Adipose tissue (tissue), 3 donors: Measurements from ENCODE around the gene ZFYVE19. TPM values are rescaled to one million over a fixed set of nuclear protein-coding genes. Genes with fewer than 3 reads are reported as not detected.

Experiments
- H3K27ac ChIP-seq: one replicate; pipeline ENCODE4 v1.5.1; 2013; ENCODE audit warnings: low read depth, low read length
- WGBS, 3 donors: extraction: QIAGEN DNeasy Blood & Tissue Kit; methylation state at CpG; one replicate each; pipeline ENCODE4 v1.1.7; 2013; 5-methylcytosine and 5-hydroxymethylcytosine counted together
- polyA plus RNA-seq, 3 donors: library from polyadenylated mRNA; stranded (reverse); fragments of 200-250 nt; gene quantifications; one replicate each; pipeline ENCODE4 v1.2.3, GENCODE V29; 2013
- donor health status: healthy with polysubstance abuse.
- donor health status: Bipolar disorder and iron deficiency.
- donor health status: healthy.

The ZFYVE19 gene
- polyA plus RNA-seq, 3 donors, result 12.0 to 14.2 (median 13.3) TPM

- no peak overlapping the region for H3K27ac ChIP-seq
- WGBS, 3 donors, result 0 to 4% (median 3%) methylated on average over 2 of the region's 2 CpGs
Measured at GRCh38 chr15:40806672-40807027, 239 bp upstream of the ZFYVE19 start.

- no peak overlapping the region for H3K27ac ChIP-seq
- WGBS, 3 donors, result 11 to 49% (median 28%) methylated on average over 19 of the region's 19 CpGs
Measured at GRCh38 chr15:40807888-40808461, 1.1 kb downstream of the ZFYVE19 start.

- no peak overlapping the region for H3K27ac ChIP-seq
- 75 to 79% (median 78%) methylated on average over 8 of the region's 8 CpGs for WGBS, 3 donors
Measured at GRCh38 chr15:40808861-40809450, 2.1 kb downstream of the ZFYVE19 start.

- WGBS, 3 donors, result 91 to 93% (median 93%) methylated on average over 12 of the region's 12 CpGs
- no peak overlapping the region for H3K27ac ChIP-seq
Measured at GRCh38 chr15:40812721-40813425, 6.0 kb downstream of the ZFYVE19 start.

- no peak overlapping the region for H3K27ac ChIP-seq
- WGBS, 3 donors, result 64 to 93% (median 90%) methylated on average over 4 of the region's 4 CpGs
Measured at GRCh38 chr15:40815042-40815698, 8.3 kb downstream of the ZFYVE19 start.

- 58 to 79% (median 77%) methylated on average over 7 of the region's 7 CpGs for WGBS, 3 donors
Measured at GRCh38 chr15:40819048-40819447, 12.2 kb downstream of the ZFYVE19 start.

GRCh38 chr15:40821195-40821594 lies 14.3 kb downstream of the ZFYVE19 start:
- H3K27ac ChIP-seq, result no peak overlapping the region
- WGBS, 3 donors, result 88 to 92% (median 91%) methylated on average over 2 of the region's 2 CpGs

More at GRCh38 chr15:40819048-40819447, 12.2 kb downstream of the ZFYVE19 start:
- no peak overlapping the region for H3K27ac ChIP-seq

GRCh38 chr15:40823572-40824343 lies 16.9 kb downstream of the ZFYVE19 start:
- no peak overlapping the region for H3K27ac ChIP-seq
- 86 to 92% (median 88%) methylated on average over 1 of the region's 1 CpG for WGBS, 3 donors

- 62 to 69% (median 65%) methylated on average over 5 of the region's 5 CpGs for WGBS, 3 donors
- H3K27ac ChIP-seq, result no peak overlapping the region
Measured at GRCh38 chr15:40825661-40826422, 19.0 kb downstream of the ZFYVE19 start.

GRCh38 chr15:40826423-40827075 lies 19.7 kb downstream of the ZFYVE19 start:
- WGBS, 3 donors, result 84 to 89% (median 89%) methylated on average over 4 of the region's 4 CpGs
- no peak overlapping the region for H3K27ac ChIP-seq

GRCh38 chr15:40828447-40829036 lies 21.7 kb downstream of the ZFYVE19 start, which contains the start of gene PPP1R14D:
TSS of gene PPP1R14D (minus strand) at chr15:40828708. CDS start at chr15:40828641, 67 bp downstream.
- no peak within 1 kb of the TSS for H3K27ac ChIP-seq
- 88 to 91% (median 90%) methylated on average over 6 of the region's 6 CpGs for WGBS, 3 donors

GRCh38 chr15:40829115-40829514 lies 22.2 kb downstream of the ZFYVE19 start:
- WGBS, 3 donors, result 78 to 84% (median 82%) methylated on average over 7 of the region's 7 CpGs
- no peak overlapping the region for H3K27ac ChIP-seq

- whole genome bisulfite sequencing, 3 donors, result 77 to 85% (median 79%) methylated on average over 2 of the region's 2 CpGs
Measured at GRCh38 chr15:40830884-40831283, 24.0 kb downstream of the ZFYVE19 start.

GRCh38 chr15:40831861-40832260 lies 25.0 kb downstream of the ZFYVE19 start:
- 75 to 88% (median 82%) methylated on average over 1 of the region's 1 CpG for WGBS, 3 donors
- H3K27ac ChIP-seq, result no peak overlapping the region

More at GRCh38 chr15:40830884-40831283, 24.0 kb downstream of the ZFYVE19 start:
- no peak overlapping the region for H3K27ac ChIP-seq

- no peak overlapping the region for H3K27ac ChIP-seq
Measured at GRCh38 chr15:40832903-40833302, 26.0 kb downstream of the ZFYVE19 start.

GRCh38 chr15:40836020-40836419 lies 29.1 kb downstream of the ZFYVE19 start:
- 91 to 100% (median 93%) methylated on average over 1 of the region's 1 CpG for WGBS, 3 donors
- no peak overlapping the region for H3K27ac ChIP-seq

GRCh38 chr15:40838756-40839155 lies 31.9 kb downstream of the ZFYVE19 start:
- 84 to 87% (median 86%) methylated on average over 5 of the region's 5 CpGs for whole genome bisulfite sequencing, 3 donors
- H3K27ac ChIP-seq, result no peak overlapping the region
